HG03460 (cell line): ENCODE results near the gene ACP2.
A peak's percentile ranks its signal among the peaks of the same experiment; 100 is the strongest.

Experiments used
- ATAC-seq: cut with Tn5 transposase; IDR thresholded peaks from one replicate; pipeline ENCODE4 v1.9.1; 2021; ENCODE audit not compliant: unreplicated experiment

ACP2 gene

GRCh38 chr11:47248664-47249377 is at the start of gene ACP2:
Gene ACP2, minus strand, starts transcription at chr11:47248814. Its CDS starts 25 bp downstream, at chr11:47248789.
- peak; percentile 93 for ATAC-seq

- no peak for ATAC-seq
These were observed 47.4 kb upstream of the ACP2 start for GRCh38 chr11:47296045-47296444.

GRCh38 chr11:47295385-47295784 is 46.8 kb upstream of the ACP2 start:
- no peak for ATAC-seq

- ATAC-seq: no peak
These were observed 41.2 kb upstream of the ACP2 start for GRCh38 chr11:47289856-47290255.

GRCh38 chr11:47288066-47288465 is 39.5 kb upstream of the ACP2 start:
- ATAC-seq: no peak

GRCh38 chr11:47285969-47286770 is 37.6 kb upstream of the ACP2 start:
- ATAC-seq: no peak

GRCh38 chr11:47284151-47284550 is 35.5 kb upstream of the ACP2 start:
- no peak for ATAC-seq

- no peak for ATAC-seq
These were observed 33.8 kb upstream of the ACP2 start for GRCh38 chr11:47282462-47282861.

- ATAC-seq: no peak
These were observed 32.2 kb upstream of the ACP2 start for GRCh38 chr11:47280860-47281259.

- no peak for ATAC-seq
These were observed 31.5 kb upstream of the ACP2 start for GRCh38 chr11:47280099-47280498.

- ATAC-seq: no peak
These were observed 30.2 kb upstream of the ACP2 start for GRCh38 chr11:47278769-47279168.

- ATAC-seq: no peak
These were observed 29.4 kb upstream of the ACP2 start for GRCh38 chr11:47278058-47278457.

- no peak for ATAC-seq
These were observed 28.3 kb upstream of the ACP2 start for GRCh38 chr11:47276923-47277322.

- no peak for ATAC-seq
These were observed 26.1 kb upstream of the ACP2 start for GRCh38 chr11:47274495-47275235.

- no peak for ATAC-seq
These were observed 24.1 kb upstream of the ACP2 start for GRCh38 chr11:47272706-47273105.

GRCh38 chr11:47271961-47272661 is 23.5 kb upstream of the ACP2 start:
- no peak for ATAC-seq

- no peak for ATAC-seq
These were observed 22.7 kb upstream of the ACP2 start for GRCh38 chr11:47271328-47271727.

GRCh38 chr11:47270331-47271271 is 22.0 kb upstream of the ACP2 start:
- no peak for ATAC-seq

- ATAC-seq: peak; percentile 74
These were observed 21.3 kb upstream of the ACP2 start, which contains the start of gene MADD for GRCh38 chr11:47269829-47270305. Gene MADD, plus strand, starts transcription at chr11:47270133.
